CD4-positive, alpha-beta memory T cell (primary cell): Measurements from ENCODE around the gene INSIG1. TPM values are rescaled to one million over a fixed set of nuclear protein-coding genes. Genes with fewer than 3 reads are reported as not detected.
A peak's percentile ranks its signal among the peaks of the same experiment; 100 is the strongest.

Source experiments
- CTCF ChIA-PET: fragments of 350-600 bp; sonication (Branson Sonifier 250); formaldehyde crosslinking; loops from one replicate; lab custom pipeline; 2021; ENCODE audit warnings: inconsistent platforms; ENCODE audit not compliant: partially characterized antibody; lab: Charles Lee
- POLR2A ChIA-PET: fragments of 350-600 bp; sonication (Branson Sonifier 250); formaldehyde crosslinking; loops from one replicate; lab custom pipeline; 2021; ENCODE audit not compliant: partially characterized antibody; lab: Charles Lee
- DNase-seq, 5 donors: peaks; one replicate each; pipeline versions ENCODE4 v3.0.0 to v3.0.0-alpha.2; 2020 to 2022; ENCODE audit warnings: mixed read lengths in 1 of 5
- H3K27ac ChIP-seq: one replicate; pipeline ENCODE4 v1.7.0; 2013; ENCODE audit warnings: low read depth, low read length
- H3K27me3 ChIP-seq: 2 replicates; pipeline ENCODE4 v1.7.0; 2013; ENCODE audit warnings: mild to moderate bottlenecking, low read length, moderate library complexity; ENCODE audit not compliant: insufficient read depth
- H3K36me3 ChIP-seq: 2 replicates; pipeline ENCODE4 v1.7.0; 2013; ENCODE audit warnings: mild to moderate bottlenecking, low read length, moderate library complexity; ENCODE audit not compliant: insufficient read depth
- H3K4me1 ChIP-seq: 2 replicates; pipeline ENCODE4 v1.7.0; 2013; ENCODE audit warnings: mild to moderate bottlenecking, low read length, moderate library complexity; ENCODE audit not compliant: insufficient read depth
- H3K4me3 ChIP-seq, 2 donors: one replicate each; pipeline ENCODE4 v1.7.0; 2013; ENCODE audit warnings: low read length in 2 of 2, mild to moderate bottlenecking in 1 of 2
- H3K9me3 ChIP-seq, 2 donors: one replicate each; pipeline ENCODE4 v1.7.0; 2013; ENCODE audit warnings: low read length in 2 of 2, control low read depth in 1 of 2; ENCODE audit not compliant: control insufficient read depth in 1 of 2
- H3K27ac Mint-ChIP-seq, 7 donors: one replicate each; pipeline ENCODE4 v1.8.0; 2020 to 2021; ENCODE audit warnings: mixed read lengths in 7 of 7, mild to moderate bottlenecking in 6 of 7, inconsistent platforms in 3 of 7, moderate library complexity in 3 of 7
- H3K27me3 Mint-ChIP-seq, 2 donors: one replicate each; pipeline ENCODE4 v1.8.0; 2020 to 2021; ENCODE audit warnings: mixed read lengths in 2 of 2
- H3K36me3 Mint-ChIP-seq, 2 donors: one replicate each; pipeline ENCODE4 v1.8.0; 2020 to 2021; ENCODE audit warnings: mixed read lengths in 2 of 2, inconsistent platforms in 1 of 2, mild to moderate bottlenecking in 1 of 2
- H3K4me1 Mint-ChIP-seq, 4 donors: one replicate each; pipeline ENCODE4 v1.8.0; 2020 to 2021; ENCODE audit warnings: mixed read lengths in 4 of 4, mild to moderate bottlenecking in 1 of 4
- H3K4me3 Mint-ChIP-seq, 8 donors: one replicate each; pipeline ENCODE4 v1.8.0; 2020 to 2021; ENCODE audit warnings: mixed read lengths in 8 of 8, mild to moderate bottlenecking in 7 of 8, moderate library complexity in 6 of 8, inconsistent platforms in 3 of 8
- H3K9me3 Mint-ChIP-seq, 8 donors: one replicate each; pipeline ENCODE4 v1.8.0; 2020 to 2021; ENCODE audit warnings: mixed read lengths in 8 of 8, mild to moderate bottlenecking in 5 of 8, inconsistent platforms in 3 of 8, moderate library complexity in 1 of 8
- intact Hi-C: fragments of 100-400 bp; cut with micrococcal nuclease; formaldehyde crosslinking; loops from one replicate; pipeline ENCODE4 v1.15.1; 2023
- polyA plus RNA-seq, 2 donors: library from polyadenylated mRNA; unstranded; fragments of 300-500 nt; fragmentation: Illumina TruSeq; gene quantifications; one replicate each; pipeline ENCODE4 v1.2.3, GENCODE V29; 2021
- total RNA-seq, 2 experiments: library from RNA; stranded (reverse); gene quantifications; one replicate each; pipeline ENCODE4 v1.2.3, GENCODE V29; 2021

INSIG1 gene
- total and polyA plus RNA-seq, 4 experiments from 2014 or later = 28.1 to 43.0 (median 41.7) TPM

- DNase-seq = peak in 3 of 5 donors; percentile 2 to 49 (median 16)
- H3K36me3 ChIP-seq = peaks cover 37% of the 10 kb centered on the region
- Mint-ChIP-seq H3K4me3 (peak overlapping the region; percentile 18 to 73 (median 57)), H3K36me3 (peaks cover 12 to 36% of the 10 kb centered on the region in 2 donors), H3K4me1 (peaks cover 25 to 46% (median 34%) of the 10 kb centered on the region in 4 donors), H3K27ac (peak overlapping the region; percentile 89 to 97 (median 96)), H3K27me3 (no peaks in the 10 kb centered on the region), H3K9me3 (peaks cover 0 to 3% (median 0%) of the 10 kb centered on the region in 8 donors)
- CTCF ChIA-PET = interaction anchor here (0.9 to 5.3 kb wide), 4 partner anchors 44 to 374 kb away, joined by 3 to 30 read pairs (median 6); no protein-coding TSS in a partner anchor
- intact Hi-C loops = no loop called here
- H3K4me1 ChIP-seq = peaks cover 44% of the 10 kb centered on the region
- no peaks in the 10 kb centered on the region for H3K9me3 ChIP-seq
- H3K4me3 ChIP-seq = no peak overlapping the region
- no peaks in the 10 kb centered on the region for H3K27me3 ChIP-seq
- POLR2A ChIA-PET = interaction anchor here (1.5 kb wide), 2 partner anchors 44 to 372 kb away, joined by 4 read pairs; no protein-coding TSS in a partner anchor
- peak overlapping the region; percentile 87 for H3K27ac ChIP-seq
Observed at GRCh38 chr7:155300641-155301452, 3.2 kb downstream of the INSIG1 start.

- no peaks in the 10 kb centered on the region for H3K9me3 ChIP-seq
- peaks cover 20 to 51% of the 10 kb centered on the region in 2 donors for H3K36me3 Mint-ChIP-seq
- peak overlapping the region in 3 of 7 donors; percentile 17 to 69 (median 35) for H3K27ac Mint-ChIP-seq
- CTCF ChIA-PET = interaction anchor here (0.9 to 1.7 kb wide), 3 partner anchors 42 to 375 kb away, joined by 3 to 6 read pairs (median 3); no protein-coding TSS in a partner anchor
- intact Hi-C loops = no loop called here
- H3K4me3 Mint-ChIP-seq = no peak overlapping the region
- peaks cover 0 to 3% (median 0%) of the 10 kb centered on the region in 8 donors for H3K9me3 Mint-ChIP-seq
- peaks cover 23 to 40% (median 32%) of the 10 kb centered on the region in 4 donors for H3K4me1 Mint-ChIP-seq
- peaks cover 49% of the 10 kb centered on the region for H3K36me3 ChIP-seq
- H3K27me3 ChIP-seq = no peaks in the 10 kb centered on the region
- POLR2A ChIA-PET = no interaction called here
- H3K4me3 ChIP-seq = no peak overlapping the region
- H3K27me3 Mint-ChIP-seq = no peaks in the 10 kb centered on the region
- no peak overlapping the region for H3K27ac ChIP-seq
- no peak for DNase-seq
- H3K4me1 ChIP-seq = peaks cover 33% of the 10 kb centered on the region
Observed at GRCh38 chr7:155303039-155303593, 5.4 kb downstream of the INSIG1 start.

- POLR2A ChIA-PET = no interaction called here
- peaks cover 21 to 38% (median 29%) of the 10 kb centered on the region in 4 donors for H3K4me1 Mint-ChIP-seq
- H3K27me3 Mint-ChIP-seq = no peaks in the 10 kb centered on the region
- peak overlapping the region in 2 of 7 donors; percentile 10 to 23 for H3K27ac Mint-ChIP-seq
- DNase-seq = no peak
- Histone ChIP-seq H3K9me3 (no peaks in the 10 kb centered on the region), H3K27me3 (no peaks in the 10 kb centered on the region), H3K36me3 (peaks cover 56% of the 10 kb centered on the region), H3K27ac (no peak overlapping the region), H3K4me3 (no peak overlapping the region), H3K4me1 (peaks cover 28% of the 10 kb centered on the region)
- peaks cover 27 to 59% of the 10 kb centered on the region in 2 donors for H3K36me3 Mint-ChIP-seq
- peaks cover 0 to 3% (median 0%) of the 10 kb centered on the region in 8 donors for H3K9me3 Mint-ChIP-seq
- CTCF ChIA-PET = interaction anchor here (0.9 to 1.7 kb wide), 3 partner anchors 41 to 376 kb away, joined by 3 to 6 read pairs (median 3); no protein-coding TSS in a partner anchor
- intact Hi-C loops = no loop called here
- H3K4me3 Mint-ChIP-seq = no peak overlapping the region
Observed at GRCh38 chr7:155303897-155304296, 6.2 kb downstream of the INSIG1 start.

GRCh38 chr7:155305231-155305904 lies 7.7 kb downstream of the INSIG1 start:
- POLR2A ChIA-PET = interaction anchor here (0.7 to 1.0 kb wide), 4 partner anchors 9 to 378 kb away, joined by 3 read pairs; no protein-coding TSS in a partner anchor
- Mint-ChIP-seq H3K27me3 (no peaks in the 10 kb centered on the region), H3K27ac (peak overlapping the region in 2 of 7 donors; percentile 11 to 36), H3K4me3 (peak overlapping the region in 1 of 8 donors; percentile 67), H3K9me3 (no peaks in the 10 kb centered on the region), H3K4me1 (peaks cover 15 to 27% (median 18%) of the 10 kb centered on the region in 4 donors), H3K36me3 (peaks cover 35 to 67% of the 10 kb centered on the region in 2 donors)
- Histone ChIP-seq H3K27ac (no peak overlapping the region), H3K4me3 (no peak overlapping the region), H3K36me3 (peaks cover 64% of the 10 kb centered on the region), H3K4me1 (peaks cover 16% of the 10 kb centered on the region), H3K27me3 (no peaks in the 10 kb centered on the region), H3K9me3 (no peaks in the 10 kb centered on the region)
- CTCF ChIA-PET = interaction anchor here (1.3 to 1.5 kb wide), 2 partner anchors 36 to 39 kb away, joined by 3 to 7 read pairs; no protein-coding TSS in a partner anchor
- DNase-seq = no peak
- intact Hi-C loops = no loop called here

GRCh38 chr7:155306673-155307470 lies 9.2 kb downstream of the INSIG1 start:
- intact Hi-C loops = no loop called here
- Histone ChIP-seq H3K27ac (no peak overlapping the region), H3K27me3 (no peaks in the 10 kb centered on the region), H3K4me3 (no peak overlapping the region), H3K4me1 (peaks cover 3% of the 10 kb centered on the region), H3K36me3 (peaks cover 58% of the 10 kb centered on the region), H3K9me3 (no peaks in the 10 kb centered on the region)
- ChIA-PET CTCF (interaction anchor here (0.7 to 1.3 kb wide), 3 partner anchors 37 to 379 kb away, joined by 3 read pairs; no protein-coding TSS in a partner anchor), POLR2A (interaction anchor here (1.4 kb wide), 1 partner anchor 9 kb away, joined by 3 read pairs; the partner anchor contains the start of gene INSIG1)
- no peaks in the 10 kb centered on the region for H3K27me3 Mint-ChIP-seq
- peaks cover 4 to 14% (median 7%) of the 10 kb centered on the region in 4 donors for H3K4me1 Mint-ChIP-seq
- H3K9me3 Mint-ChIP-seq = no peaks in the 10 kb centered on the region
- no peak overlapping the region for H3K4me3 Mint-ChIP-seq
- DNase-seq = no peak
- H3K27ac Mint-ChIP-seq = peak overlapping the region in 2 of 7 donors; percentile 6 to 11
- peaks cover 35 to 66% of the 10 kb centered on the region in 2 donors for H3K36me3 Mint-ChIP-seq

GRCh38 chr7:155308330-155309020 lies 10.8 kb downstream of the INSIG1 start:
- intact Hi-C loops = no loop called here
- ChIA-PET CTCF (no interaction called here), POLR2A (no interaction called here)
- H3K9me3 ChIP-seq = no peaks in the 10 kb centered on the region
- Mint-ChIP-seq H3K4me1 (peaks cover 4 to 14% (median 6%) of the 10 kb centered on the region in 4 donors), H3K27me3 (no peaks in the 10 kb centered on the region), H3K27ac (peak overlapping the region in 1 of 7 donors; percentile 23), H3K4me3 (no peak overlapping the region), H3K9me3 (no peaks in the 10 kb centered on the region), H3K36me3 (peaks cover 35 to 62% of the 10 kb centered on the region in 2 donors)
- no peak overlapping the region for H3K27ac ChIP-seq
- H3K27me3 ChIP-seq = no peaks in the 10 kb centered on the region
- H3K4me3 ChIP-seq = no peak overlapping the region
- peaks cover 44% of the 10 kb centered on the region for H3K36me3 ChIP-seq
- DNase-seq = no peak
- H3K4me1 ChIP-seq = no peaks in the 10 kb centered on the region
